IMR-90 (cell line): ENCODE results near the gene IQCC. TPM values are rescaled to one million over a fixed set of nuclear protein-coding genes. Genes with fewer than 3 reads are reported as not detected.
A peak's percentile ranks its signal among the peaks of the same experiment; 100 is the strongest.

Experiments
- ATAC-seq: fragments of 200-7000 bp; cut with Tn5 transposase; 2 replicates; pipeline ENCODE4 v1.9.1; 2020; ENCODE audit warnings: low read depth, mild to moderate bottlenecking, moderate library complexity
- BruUV-seq: library from RNA; stranded (reverse); fragments of 400-500 nt; replicated peaks from 2 replicates; lab custom pipeline; 2021; lab: Mats Ljungman, UMichigan
- CTCF ChIA-PET: fragments of 300-600 bp; formaldehyde crosslinking; extraction: SDS; loops from one replicate; lab custom pipeline; 2021; ENCODE audit warnings: antibody characterized with exemption; lab: Yijun Ruan, JAX
- POLR2A ChIA-PET: fragments of 300-600 bp; sonication (Branson Sonifier 250); formaldehyde crosslinking; loops from one replicate; lab custom pipeline; 2022; ENCODE audit warnings: antibody characterized with exemption; ENCODE audit not compliant: unreplicated experiment; lab: Charles Lee
- DNase-seq: peaks from one replicate; pipeline ENCODE4 v3.0.0; 2013
- H2AFZ ChIP-seq: replicated peaks from 2 replicates; pipeline ENCODE3; 2013; ENCODE audit warnings: low read length, mild to moderate bottlenecking; ENCODE audit not compliant: poor library complexity
- H2AK5ac ChIP-seq: 2 replicates; pipeline ENCODE4 v1.6.1; 2013; ENCODE audit warnings: low read depth, low read length, inconsistent platforms
- H2AK9ac ChIP-seq: replicated peaks from 2 replicates; pipeline ENCODE3; 2013; ENCODE audit warnings: mild to moderate bottlenecking, low read depth, low read length, moderate library complexity; ENCODE audit not compliant: poor library complexity
- H2BK120ac ChIP-seq: 2 replicates; pipeline ENCODE4 v1.6.1; 2013; ENCODE audit warnings: low read depth, low read length, inconsistent platforms
- H2BK15ac ChIP-seq: 3 replicates; pipeline ENCODE4 v1.6.1; 2013; ENCODE audit warnings: low read depth, low read length, inconsistent platforms
- H2BK20ac ChIP-seq: 2 replicates; pipeline ENCODE4 v1.6.1; 2013; ENCODE audit warnings: low read depth, mild to moderate bottlenecking, inconsistent platforms, low read length, moderate library complexity
- H2BK5ac ChIP-seq: 2 replicates; pipeline ENCODE4 v1.6.1; 2013; ENCODE audit warnings: mild to moderate bottlenecking, low read depth, low read length, inconsistent platforms; ENCODE audit not compliant: poor library complexity, severe bottlenecking
- H3K14ac ChIP-seq: replicated peaks from 2 replicates; pipeline ENCODE4 v1.6.1; 2013; ENCODE audit warnings: low read depth, low read length, inconsistent platforms
- H3K18ac ChIP-seq: 2 replicates; pipeline ENCODE4 v1.6.1; 2013; ENCODE audit warnings: low read depth, low read length, control low read depth
- H3K23ac ChIP-seq: 2 replicates; pipeline ENCODE4 v1.6.1; 2013; ENCODE audit warnings: low read depth, low read length, inconsistent platforms
- H3K27ac ChIP-seq: 2 replicates; pipeline ENCODE4 v1.5.1; 2013; ENCODE audit warnings: mild to moderate bottlenecking, control low read depth, low read length; ENCODE audit not compliant: insufficient read depth
- H3K27me3 ChIP-seq: 2 replicates; pipeline ENCODE4 v1.6.1; 2013; ENCODE audit warnings: low read length; ENCODE audit not compliant: control insufficient read depth, insufficient read depth
- H3K36me3 ChIP-seq: 2 replicates; pipeline ENCODE4 v1.6.1; 2013; ENCODE audit warnings: low read length, mixed read lengths; ENCODE audit not compliant: control insufficient read depth, insufficient read depth
- H3K4ac ChIP-seq: 2 replicates; pipeline ENCODE4 v1.6.1; 2013; ENCODE audit warnings: low read depth, low read length, inconsistent platforms
- H3K4me1 ChIP-seq: 2 replicates; pipeline ENCODE4 v1.6.1; 2013; ENCODE audit warnings: low read length, mixed read lengths; ENCODE audit not compliant: control insufficient read depth, insufficient read depth
- H3K4me2 ChIP-seq: 2 replicates; pipeline ENCODE4 v1.6.1; 2013; ENCODE audit warnings: low read depth, mild to moderate bottlenecking, control low read depth, low read length, moderate library complexity
- H3K4me3 ChIP-seq: 2 replicates; pipeline ENCODE4 v1.5.1; 2013; ENCODE audit warnings: low read depth, mild to moderate bottlenecking, control low read depth, low read length, moderate library complexity; ENCODE audit not compliant: insufficient read depth
- H3K56ac ChIP-seq: 2 replicates; pipeline ENCODE4 v1.6.1; 2013; ENCODE audit warnings: low read length, inconsistent platforms; ENCODE audit not compliant: insufficient read depth; ENCODE audit errors: extremely low read depth
- H3K79me1 ChIP-seq, 2 experiments: 2 replicates each; pipeline ENCODE4 v1.6.1; 2013; ENCODE audit warnings: low read length in 2 of 2, inconsistent platforms in 1 of 2, low read depth in 1 of 2
- H3K9ac ChIP-seq: 2 replicates; pipeline ENCODE4 v1.6.1; 2013; ENCODE audit warnings: low read depth, low read length, control low read depth
- H3K9me1 ChIP-seq: 2 replicates; pipeline ENCODE4 v1.6.1; 2013; ENCODE audit warnings: low read length, inconsistent platforms; ENCODE audit not compliant: insufficient read depth
- H3K9me3 ChIP-seq: 2 replicates; pipeline ENCODE4 v1.6.1; 2013; ENCODE audit warnings: low read length; ENCODE audit not compliant: control insufficient read depth, insufficient read depth
- H4K20me1 ChIP-seq: 2 replicates; pipeline ENCODE4 v1.6.1; 2013; ENCODE audit warnings: low read length, inconsistent platforms; ENCODE audit not compliant: insufficient read depth
- H4K5ac ChIP-seq: 2 replicates; pipeline ENCODE4 v1.6.1; 2013; ENCODE audit warnings: mild to moderate bottlenecking, low read depth, low read length, control low read depth
- H4K8ac ChIP-seq, 2 experiments: 2 replicates each; pipeline ENCODE4 v1.6.1; 2013; ENCODE audit warnings: low read depth in 2 of 2, low read length in 2 of 2, control low read depth in 1 of 2, inconsistent platforms in 1 of 2
- H4K91ac ChIP-seq: 2 replicates; pipeline ENCODE4 v1.6.1; 2013; ENCODE audit warnings: low read depth, low read length, inconsistent platforms; ENCODE audit not compliant: insufficient read depth
- BHLHE40 ChIP-seq: fragments of 150-350 bp; IDR thresholded peaks from 2 replicates; pipeline ENCODE4 v1.6.1; 2016; ENCODE audit warnings: mild to moderate bottlenecking, low read depth, low read length
- CTCF ChIP-seq: conservative IDR thresholded peaks from 2 replicates; pipeline ENCODE4 v1.5.1; 2012; ENCODE audit warnings: mild to moderate bottlenecking, low read depth, low read length, improper control_type of control experiment
- MAZ ChIP-seq: IDR thresholded peaks from 2 replicates; pipeline ENCODE4 v1.6.1; 2012; ENCODE audit warnings: low read depth, mild to moderate bottlenecking, low read length, improper control_type of control experiment, moderate library complexity, borderline replicate concordance
- POLR2A ChIP-seq: IDR thresholded peaks from 2 replicates; pipeline ENCODE4 v1.6.1; 2012; ENCODE audit warnings: mild to moderate bottlenecking, low read depth, low read length
- RAD21 ChIP-seq: IDR thresholded peaks from 2 replicates; pipeline ENCODE4 v1.6.1; 2012; ENCODE audit warnings: low read length, improper control_type of control experiment
- SMC3 ChIP-seq: fragments of 150-350 bp; IDR thresholded peaks from 2 replicates; pipeline ENCODE4 v1.6.1; 2016; ENCODE audit warnings: low read depth, mild to moderate bottlenecking, antibody characterized with exemption, low read length, moderate library complexity
- WGBS, 2 experiments: methylation state at CpG; one replicate each; pipeline versions ENCODE4 v1.1.5 to v1.1.7; 2013; ENCODE audit warnings: missing lambda C conversion rate in 2 of 2; ENCODE audit not compliant: insufficient read length in 1 of 2; ENCODE audit errors: extremely low coverage in 2 of 2; 5-methylcytosine and 5-hydroxymethylcytosine counted together
- dilution Hi-C: fragments of 300-500 bp; cut with HindIII; formaldehyde crosslinking; loops from one replicate; pipeline ENCODE4 v1.14.3; 2018; ENCODE audit warnings: low sequenced_read_pairs; ENCODE audit not compliant: unreplicated experiment
- in situ Hi-C: fragments of 300-500 bp; cut with MboI; formaldehyde crosslinking; loops from 3 replicates; pipeline ENCODE4 v1.14.3; 2019; ENCODE audit warnings: low sequenced_read_pairs, inconsistent platforms, mixed read lengths
- intact Hi-C: fragments of 100-400 bp; cut with micrococcal nuclease; formaldehyde crosslinking; loops from 2 replicates; pipeline ENCODE4 v1.10.0; 2022
- polyA plus RNA-seq, 3 experiments: library from polyadenylated mRNA; depleted of rRNA; stranded (reverse); fragments of >200 nt; gene quantifications; 2 replicates each; pipeline ENCODE4 v1.2.3, GENCODE V29; 2012; ENCODE audit warnings: low replicate concordance in 1 of 3
- total RNA-seq: library from RNA; depleted of rRNA; stranded (reverse); fragments of >200 nt; gene quantifications from 2 replicates; pipeline ENCODE4 v1.2.3, GENCODE V29; 2012

Gene IQCC
- total and polyA plus RNA-seq, 2 of the 4 experiments (the other 2 are of a cell fraction), result 1.6 to 2.2 TPM

- in situ Hi-C loops, result loop anchor here (10.0 kb wide), 1 partner anchor 109 kb away; no protein-coding TSS in a partner anchor
Observed at GRCh38 chr1:32215629-32216480, 10.4 kb downstream of the IQCC start.

More at GRCh38 chr1:32215629-32216480, 10.4 kb downstream of the IQCC start:
- Histone ChIP-seq H2AFZ (peak overlapping the region; percentile 25), H3K4ac (no peak overlapping the region), H3K14ac (no peak overlapping the region), H4K20me1 (no peaks in the 10 kb centered on the region; the same call in 1 of the 2 replicates), H4K8ac (no peak overlapping the region), H3K9me3 (no peaks in the 10 kb centered on the region), H4K5ac (no peak overlapping the region), H2BK15ac (no peak overlapping the region), H3K23ac (no peak overlapping the region), H3K4me1 (peaks cover 3% of the 10 kb centered on the region; the same call in 1 of the 2 replicates), H3K9me1 (peaks cover 3% of the 10 kb centered on the region), H2BK20ac (no peak overlapping the region), H3K9ac (no peak overlapping the region), H2AK9ac (no peak overlapping the region), H2AK5ac (no peak overlapping the region; the same call in 1 of the 2 replicates), H4K91ac (no peak overlapping the region), H3K27me3 (no peaks in the 10 kb centered on the region), H3K36me3 (peaks cover 35% of the 10 kb centered on the region), H3K18ac (no peak overlapping the region), H3K27ac (no peak overlapping the region), H3K4me3 (no peak overlapping the region), H3K4me2 (no peak overlapping the region), H2BK5ac (no peak overlapping the region), H2BK120ac (no peak overlapping the region), H3K56ac (no peak overlapping the region), H3K79me1 (peaks cover 12 to 37% of the 10 kb centered on the region in 2 experiments)
- peak; percentile 97 for ATAC-seq
- dilution Hi-C loops (no loop called here), intact Hi-C loops (loop anchor here (1.0 kb wide), 4 partner anchors 100 to 198 kb away; partner anchors contain the start of gene BSDC1)
- CTCF ChIA-PET, result interaction anchor here (0.7 to 1.5 kb wide), 12 partner anchors 10 to 185 kb away, joined by 3 to 6 read pairs (median 4); partner anchors contain the start of genes BSDC1 and IQCC
- TF ChIP-seq MAZ (peak; percentile 42; the same call in 1 of the 2 replicates), SMC3 (peak; percentile 90), BHLHE40 (no peak), RAD21 (peak; percentile 91), CTCF (peak; percentile 83), POLR2A (no peak)
- WGBS, 2 experiments, result 20% methylated on average over 1 of the region's 10 CpGs; no CpG with 5 or more reads in 1 of the 2 experiments
- no TSS peak for BruUV-seq
- POLR2A ChIA-PET, result no interaction called here
- DNase-seq, result peak; percentile 66
